H1 (cell line): ENCODE results near the gene TUBAL3.

Experiments used
- EZH2 ChIP-seq: fragments of 200-600 bp; sonication (generic); IDR thresholded peaks from 2 replicates; pipeline ENCODE4 v1.7.1; 2012; ENCODE audit warnings: low read depth, mild to moderate bottlenecking, moderate library complexity, low read length, inconsistent platforms; ENCODE audit not compliant: severe bottlenecking
- HDAC2 ChIP-seq, 2 experiments: fragments of 300-600 bp in 1 of 2; sonication (generic) in 1 of 2; IDR thresholded peaks; 2 replicates each; pipeline ENCODE4 v1.6.1; 2011 to 2012; ENCODE audit warnings: low read depth in 2 of 2, low read length in 2 of 2, mild to moderate bottlenecking in 2 of 2, moderate library complexity in 2 of 2, borderline replicate concordance in 1 of 2, inconsistent platforms in 1 of 2
- POLR2A ChIP-seq, 2 experiments: IDR thresholded peaks; 1 replicate in 1 of 2; 2 replicates in 1 of 2; pipeline ENCODE4 v1.6.1; 2011; ENCODE audit warnings: low read depth in 2 of 2, low read length in 2 of 2, mild to moderate bottlenecking in 2 of 2; ENCODE audit errors: control extremely low read depth in 1 of 2
- POLR2AphosphoS5 ChIP-seq: IDR thresholded peaks from 2 replicates; pipeline ENCODE4 v1.6.1; 2011; ENCODE audit warnings: low read depth, low read length
- RBBP5 ChIP-seq: IDR thresholded peaks from 2 replicates; pipeline ENCODE4 v1.7.1; 2012; ENCODE audit warnings: low read depth, mild to moderate bottlenecking, inconsistent platforms, low read length, moderate library complexity, borderline replicate concordance
- SP2 ChIP-seq: IDR thresholded peaks from 2 replicates; pipeline ENCODE4 v1.6.1; 2012; ENCODE audit warnings: mild to moderate bottlenecking, low read length, inconsistent platforms
- SUZ12 ChIP-seq: fragments of 200-600 bp; sonication (generic); IDR thresholded peaks from 2 replicates; pipeline ENCODE4 v1.6.1; 2012; ENCODE audit warnings: mild to moderate bottlenecking, inconsistent platforms, low read length, moderate library complexity, mixed read lengths
- TF ChIP-seq, protein P1 (sequence below): IDR thresholded peaks from 2 replicates; pipeline ENCODE4 v1.6.1; 2011; ENCODE audit warnings: low read length, improper control_type of control experiment
- TF ChIP-seq, protein P2 (sequence below), 3 experiments: IDR thresholded peaks; 1 replicate in 2 of 3; 2 replicates in 1 of 3; pipeline versions ENCODE4 v1.5.1 to v1.6.1; 2011; ENCODE audit warnings: low read length in 3 of 3, mild to moderate bottlenecking in 3 of 3, inconsistent platforms in 2 of 3, low read depth in 1 of 3, moderate library complexity in 1 of 3; ENCODE audit not compliant: insufficient read depth in 1 of 3; ENCODE audit errors: control extremely low read depth in 1 of 3

DNA sequence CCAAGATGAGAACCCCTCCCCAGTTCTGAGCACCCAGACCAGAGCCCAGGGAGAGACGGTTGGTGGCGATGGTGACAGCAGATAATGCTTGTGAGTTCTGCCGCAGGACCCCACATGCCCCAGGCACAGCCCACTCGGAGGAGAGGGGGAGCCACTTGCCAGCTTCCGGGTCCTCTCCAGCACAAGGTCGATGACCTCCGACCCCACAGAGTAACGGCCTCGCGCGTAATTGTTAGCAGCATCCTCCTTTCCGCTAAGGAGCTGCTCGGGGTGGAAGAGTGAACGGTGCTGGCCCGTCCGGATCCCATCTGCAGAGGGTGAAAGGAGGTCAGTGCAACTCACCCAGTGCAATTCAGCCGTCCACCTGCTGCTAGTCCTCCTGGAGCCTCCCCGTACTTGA lies 9.5 kb downstream of the TUBAL3 start:
- TF ChIP-seq POLR2AphosphoS5 (no peak), SP2 (no peak), RBBP5 (no peak), EZH2 (no peak), POLR2A (IDR thresholded peaks at IDR 0.05; ENCODE audit: control extremely low read depth in 1 of 2, low read depth in 2 of 2, low read length in 2 of 2) (no peak), HDAC2 (IDR thresholded peaks at IDR 0.05; ENCODE audit: borderline replicate concordance in 1 of 2, low read depth in 2 of 2, low read length in 2 of 2) (no peak), SUZ12 (no peak)
- TF ChIP-seq, protein P1, sequence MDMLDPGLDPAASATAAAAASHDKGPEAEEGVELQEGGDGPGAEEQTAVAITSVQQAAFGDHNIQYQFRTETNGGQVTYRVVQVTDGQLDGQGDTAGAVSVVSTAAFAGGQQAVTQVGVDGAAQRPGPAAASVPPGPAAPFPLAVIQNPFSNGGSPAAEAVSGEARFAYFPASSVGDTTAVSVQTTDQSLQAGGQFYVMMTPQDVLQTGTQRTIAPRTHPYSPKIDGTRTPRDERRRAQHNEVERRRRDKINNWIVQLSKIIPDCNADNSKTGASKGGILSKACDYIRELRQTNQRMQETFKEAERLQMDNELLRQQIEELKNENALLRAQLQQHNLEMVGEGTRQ: no peak
- TF ChIP-seq, protein P2, sequence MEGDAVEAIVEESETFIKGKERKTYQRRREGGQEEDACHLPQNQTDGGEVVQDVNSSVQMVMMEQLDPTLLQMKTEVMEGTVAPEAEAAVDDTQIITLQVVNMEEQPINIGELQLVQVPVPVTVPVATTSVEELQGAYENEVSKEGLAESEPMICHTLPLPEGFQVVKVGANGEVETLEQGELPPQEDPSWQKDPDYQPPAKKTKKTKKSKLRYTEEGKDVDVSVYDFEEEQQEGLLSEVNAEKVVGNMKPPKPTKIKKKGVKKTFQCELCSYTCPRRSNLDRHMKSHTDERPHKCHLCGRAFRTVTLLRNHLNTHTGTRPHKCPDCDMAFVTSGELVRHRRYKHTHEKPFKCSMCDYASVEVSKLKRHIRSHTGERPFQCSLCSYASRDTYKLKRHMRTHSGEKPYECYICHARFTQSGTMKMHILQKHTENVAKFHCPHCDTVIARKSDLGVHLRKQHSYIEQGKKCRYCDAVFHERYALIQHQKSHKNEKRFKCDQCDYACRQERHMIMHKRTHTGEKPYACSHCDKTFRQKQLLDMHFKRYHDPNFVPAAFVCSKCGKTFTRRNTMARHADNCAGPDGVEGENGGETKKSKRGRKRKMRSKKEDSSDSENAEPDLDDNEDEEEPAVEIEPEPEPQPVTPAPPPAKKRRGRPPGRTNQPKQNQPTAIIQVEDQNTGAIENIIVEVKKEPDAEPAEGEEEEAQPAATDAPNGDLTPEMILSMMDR (IDR thresholded peaks at IDR 0.05; ENCODE audit: control extremely low read depth in 1 of 3, insufficient read depth in 1 of 3, low read depth in 1 of 3, low read length in 3 of 3): no peak
